Stimulated activated naive CD8-positive, alpha-beta T cell treated with anti-CD3 and anti-CD28 coated beads, Interleukin-15, Interleukin-2, amounts not matched to agents 100 U/mL and 50 U/mL, for 24 hours (primary cell): ENCODE results near the gene SLC6A6.
"Not testable (repeated sequence)": the region's sequence is repeated elsewhere in the genome, so short reads cannot be mapped to it uniquely, and the experiment has no call there.

ENCODE experiments used
- ATAC-seq: fragments of 150-1000 bp; cut with Tn5 transposase; one replicate; pipeline ENCODE4 v1.10.0; 2021
- DNase-seq: peaks from one replicate; pipeline ENCODE4 v3.0.0; 2021

Gene SLC6A6

GRCh38 chr3:14508505-14508819 is 106.1 kb downstream of the SLC6A6 start:
- DNase-seq (no peak), ATAC-seq (no peak)

- DNase-seq (peak; percentile 86), ATAC-seq (peak; percentile 50)
Observed at GRCh38 chr3:14508966-14509795, 106.8 kb downstream of the SLC6A6 start.

- no peak for ATAC-seq
Observed at GRCh38 chr3:14509796-14510100, 107.3 kb downstream of the SLC6A6 start.

GRCh38 chr3:14510838-14511622 is 108.6 kb downstream of the SLC6A6 start:
- DNase-seq (no peak), ATAC-seq (no peak)

More at GRCh38 chr3:14509796-14510100, 107.3 kb downstream of the SLC6A6 start:
- DNase-seq: no peak

GRCh38 chr3:14511623-14512280 is 109.3 kb downstream of the SLC6A6 start:
- DNase-seq (no peak), ATAC-seq (no peak)

GRCh38 chr3:14512281-14512941 is 110.0 kb downstream of the SLC6A6 start:
- DNase-seq (no peak), ATAC-seq (no peak)

- ATAC-seq (no peak), DNase-seq (no peak)
Observed at GRCh38 chr3:14512942-14513327, 110.5 kb downstream of the SLC6A6 start.

- DNase-seq (no peak), ATAC-seq (no peak)
Observed at GRCh38 chr3:14513566-14514322, 111.3 kb downstream of the SLC6A6 start.

GRCh38 chr3:14514323-14514720 is 111.9 kb downstream of the SLC6A6 start:
- ATAC-seq (no peak), DNase-seq (no peak)

- not testable (repeated sequence) for ATAC-seq, DNase-seq
Observed at GRCh38 chr3:14515526-14515925, 113.1 kb downstream of the SLC6A6 start.

- DNase-seq: no peak
- ATAC-seq: no peak
Observed at GRCh38 chr3:14516738-14517345, 114.4 kb downstream of the SLC6A6 start.

- no peak for ATAC-seq
- DNase-seq: no peak
Observed at GRCh38 chr3:14517601-14518431, 115.4 kb downstream of the SLC6A6 start.

- DNase-seq (no peak), ATAC-seq (no peak)
Observed at GRCh38 chr3:14518432-14518802, 116.0 kb downstream of the SLC6A6 start.

GRCh38 chr3:14518893-14519292 is 116.5 kb downstream of the SLC6A6 start:
- no peak for DNase-seq
- no peak for ATAC-seq

GRCh38 chr3:14519406-14519805 is 117.0 kb downstream of the SLC6A6 start:
- ATAC-seq (no peak), DNase-seq (no peak)

GRCh38 chr3:14520149-14520548 is 117.7 kb downstream of the SLC6A6 start:
- DNase-seq: no peak

GRCh38 chr3:14520967-14521366 is 118.6 kb downstream of the SLC6A6 start:
- ATAC-seq: no peak
- DNase-seq: no peak

More at GRCh38 chr3:14520149-14520548, 117.7 kb downstream of the SLC6A6 start:
- no peak for ATAC-seq

GRCh38 chr3:14521611-14522010 is 119.2 kb downstream of the SLC6A6 start:
- DNase-seq (no peak), ATAC-seq (no peak)

GRCh38 chr3:14522129-14522691 is 119.8 kb downstream of the SLC6A6 start:
- DNase-seq (no peak), ATAC-seq (no peak)

GRCh38 chr3:14522768-14523167 is 120.4 kb downstream of the SLC6A6 start:
- no peak for DNase-seq
- no peak for ATAC-seq
